Panc1 (cell line): ENCODE results near the gene UAP1. TPM values are rescaled to one million over a fixed set of nuclear protein-coding genes. Genes with fewer than 3 reads are reported as not detected.
A peak's percentile ranks its signal among the peaks of the same experiment; 100 is the strongest.

Experiments
- ATAC-seq: fragments of 200-7000 bp; cut with Tn5 transposase; 2 replicates; pipeline ENCODE4 v1.9.1; 2020; ENCODE audit warnings: mild to moderate bottlenecking, moderate library complexity
- Bru-seq: library from RNA; stranded (reverse); fragments of 400-500 nt; gene quantifications from one replicate; lab custom pipeline; 2021; lab: Mats Ljungman, UMichigan
- BruChase-seq, 2 experiments: library from RNA; stranded (reverse); fragments of 400-500 nt; gene quantifications; one replicate each; lab custom pipeline; 2021; lab: Mats Ljungman, UMichigan
- BruUV-seq: library from RNA; stranded (reverse); fragments of 400-500 nt; replicated peaks from 2 replicates; lab custom pipeline; 2021; lab: Mats Ljungman, UMichigan
- CTCF ChIA-PET: fragments of 300-600 bp; sonication (Branson Sonifier 250); formaldehyde crosslinking; loops from one replicate; lab custom pipeline; 2022; ENCODE audit warnings: antibody characterized with exemption; lab: Charles Lee
- POLR2A ChIA-PET: fragments of 300-600 bp; sonication (Branson Sonifier 250); formaldehyde crosslinking; loops from one replicate; lab custom pipeline; 2022; ENCODE audit warnings: antibody characterized with exemption; lab: Charles Lee
- DNase-seq: peaks from one replicate; pipeline ENCODE4 v3.0.0-alpha.2; 2010; ENCODE audit warnings: low read depth, low spot score
- H3K27ac ChIP-seq: 2 replicates; pipeline ENCODE4 v1.5.1; 2011; ENCODE audit warnings: mild to moderate bottlenecking, low read length, inconsistent platforms
- H3K27me3 ChIP-seq: fragments of 200-500 bp; sonication (Bioruptor generic); 2 replicates; pipeline ENCODE4 v1.6.0; 2014; ENCODE audit warnings: low read length, inconsistent platforms; ENCODE audit not compliant: control insufficient read depth, insufficient read depth
- H3K36me3 ChIP-seq: fragments of 200-500 bp; sonication (Bioruptor generic); 2 replicates; pipeline ENCODE4 v1.5.1; 2014; ENCODE audit warnings: inconsistent platforms, mild to moderate bottlenecking, low read length, moderate library complexity; ENCODE audit not compliant: control insufficient read depth, insufficient read depth
- H3K4me1 ChIP-seq: 2 replicates; pipeline ENCODE4 v1.5.1; 2011; ENCODE audit warnings: inconsistent platforms, mild to moderate bottlenecking, low read length, moderate library complexity; ENCODE audit not compliant: control insufficient read depth, insufficient read depth
- H3K4me3 ChIP-seq, 2 experiments: 2 replicates each; pipeline ENCODE4 v1.5.1; 2011 to 2012; ENCODE audit warnings: low read depth in 2 of 2, low read length in 2 of 2, mild to moderate bottlenecking in 2 of 2, inconsistent platforms in 1 of 2, moderate library complexity in 1 of 2
- H3K9me3 ChIP-seq: fragments of 200-500 bp; sonication (Bioruptor generic); 2 replicates; pipeline ENCODE4 v1.5.1; 2014; ENCODE audit warnings: low read depth, mild to moderate bottlenecking, inconsistent platforms, low read length, moderate library complexity; ENCODE audit not compliant: control insufficient read depth, insufficient read depth
- POLR2AphosphoS5 ChIP-seq: IDR thresholded peaks from 2 replicates; pipeline ENCODE4 v1.6.1; 2012; ENCODE audit warnings: mild to moderate bottlenecking, low read depth, low read length, moderate library complexity
- SIN3A ChIP-seq: IDR thresholded peaks from 2 replicates; pipeline ENCODE4 v1.6.1; 2012; ENCODE audit warnings: low read depth, mild to moderate bottlenecking, low read length, moderate library complexity, borderline replicate concordance; ENCODE audit not compliant: insufficient read depth
- TCF7L2 ChIP-seq: IDR thresholded peaks from 2 replicates; pipeline ENCODE4 v1.6.1; 2011; ENCODE audit warnings: mild to moderate bottlenecking, low read depth, low read length, inconsistent platforms
- in situ Hi-C: cut with HindIII; loops from 2 replicates; pipeline ENCODE4 v1.10.0; 2016; ENCODE audit warnings: low sequenced_read_pairs, low pct_unique_long_range_greater_than_20kb
- intact Hi-C: fragments of 100-400 bp; cut with micrococcal nuclease; formaldehyde crosslinking; loops from one replicate; pipeline ENCODE4 v1.10.0; 2022; ENCODE audit not compliant: unreplicated experiment
- long read RNA-seq: library from polyadenylated mRNA; unstranded; transcript quantifications from one replicate; pipeline ENCODE4 v2.0.0, GENCODE V29; 2021; ENCODE audit not compliant: unreplicated experiment
- polyA plus RNA-seq: library from polyadenylated mRNA; unstranded; fragments of >200 nt; gene quantifications from one replicate; pipeline ENCODE4 v1.2.1, GENCODE V29; 2012; ENCODE audit warnings: missing spikeins; ENCODE audit not compliant: insufficient read length
- total RNA-seq: library from RNA; stranded (reverse); gene quantifications from one replicate; pipeline ENCODE4 v1.2.1, GENCODE V29; 2021; ENCODE audit not compliant: unreplicated experiment
- TF ChIP-seq, protein P1 (sequence below), 2 experiments: IDR thresholded peaks; 2 replicates each; pipeline ENCODE4 v1.6.1; 2011 to 2012; ENCODE audit warnings: low read depth in 2 of 2, control low read depth in 1 of 2, low read length in 1 of 2, mild to moderate bottlenecking in 1 of 2, moderate library complexity in 1 of 2; ENCODE audit not compliant: insufficient read depth in 1 of 2
- TF ChIP-seq, protein P2 (sequence below): fragments of 450-650 bp; IDR thresholded peaks from 2 replicates; pipeline ENCODE4 v1.5.1; 2017; ENCODE audit warnings: mild to moderate bottlenecking

The UAP1 gene
- total RNA-seq (97.7 TPM), Bru-seq, nascent RNA (percentile 95 among the genes with signal in this experiment), BruChase-seq, experiment 1, labeled RNA remaining after a 2-hour chase (percentile 91 among the genes with signal in this experiment), BruChase-seq, experiment 2, labeled RNA remaining after a 6-hour chase (percentile 95 among the genes with signal in this experiment)
- 60.1 TPM for polyA plus RNA-seq
- long read RNA-seq, transcript UAP1-204 (10 exons, 2,294 nt): minor isoform, 31 of 260 reads
- long read RNA-seq, transcript UAP1-201 (11 exons, 2,377 nt): major isoform, 158 of 260 reads
- long read RNA-seq, transcript UAP1-207 (2 exons, 1,147 nt): minor isoform, 5 of 260 reads
- long read RNA-seq, partial matches to known transcripts: 18 of 260 reads
- long read RNA-seq, other reads (novel, unspliced or antisense): 46 of 260 reads

DNA sequence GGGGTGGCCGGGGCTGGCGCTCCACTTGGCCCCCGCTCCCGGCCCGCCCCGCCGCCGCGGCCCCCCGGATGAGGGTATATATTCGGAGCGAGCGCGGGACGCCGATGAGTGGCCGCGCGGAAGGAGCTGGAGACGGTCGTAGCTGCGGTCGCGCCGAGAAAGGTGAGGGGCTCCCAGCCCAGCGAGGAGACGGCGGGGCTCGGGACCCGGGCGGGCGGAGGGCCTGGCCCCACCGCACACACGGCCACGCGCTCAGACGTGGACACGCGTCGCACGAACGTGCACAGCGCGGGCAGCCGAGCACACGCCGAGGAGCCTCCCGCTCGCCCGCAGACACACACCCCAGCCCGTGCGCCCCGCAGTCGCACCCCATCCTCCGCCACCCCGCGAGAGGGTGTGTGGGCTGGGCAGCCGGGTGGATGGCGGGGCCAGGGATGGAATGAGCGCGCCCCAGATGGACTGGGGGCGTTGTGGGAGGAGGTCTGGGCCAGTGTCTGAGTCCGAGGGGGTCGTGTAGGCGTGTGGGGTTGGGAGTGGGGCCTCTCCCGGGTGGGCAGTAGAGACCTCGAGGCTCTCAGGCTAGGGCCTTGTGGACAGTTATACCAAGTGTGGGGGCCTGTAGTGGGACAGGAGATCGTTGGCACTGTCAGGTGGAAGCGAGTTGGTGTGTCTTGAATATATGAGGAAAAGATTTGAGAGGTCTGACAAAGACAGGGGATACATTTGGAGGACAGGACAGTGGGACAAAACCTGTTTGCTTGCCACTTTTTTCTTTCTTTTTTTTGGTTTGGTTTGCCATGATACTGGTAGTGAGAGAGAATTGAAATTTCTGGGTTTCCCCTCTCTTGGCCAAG is at the start of gene UAP1:
TSS of gene UAP1 (plus strand) at position 107 of the 854 bp plus-strand sequence. CDS start 4,347 bp downstream, outside the sequence.
- ATAC-seq: peak; percentile 50
- Histone ChIP-seq H3K4me1 (peaks cover 22% of the 10 kb centered on the region), H3K27ac (peak within 1 kb of the TSS; percentile 90), H3K36me3 (no peaks in the 10 kb centered on the region; the same call in 1 of the 2 replicates), H3K9me3 (no peaks in the 10 kb centered on the region), H3K27me3 (no peaks in the 10 kb centered on the region), H3K4me3 (peak within 1 kb of the TSS; percentile 87 to 95)
- intact Hi-C loops: no loop called here
- in situ Hi-C loops: no loop called here
- no peak for DNase-seq
- CTCF ChIA-PET: no interaction called here
- no TSS peak for BruUV-seq
- POLR2A ChIA-PET: interaction anchor here (0.6 to 0.7 kb wide), 2 partner anchors 51 to 1997 kb away, joined by 3 to 5 read pairs; partner anchors contain the start of gene PBX1
- TF ChIP-seq POLR2AphosphoS5 (peak; percentile 79), TCF7L2 (no peak), SIN3A (peak; percentile 54; the same call in 1 of the 2 replicates)
- TF ChIP-seq, protein P1, sequence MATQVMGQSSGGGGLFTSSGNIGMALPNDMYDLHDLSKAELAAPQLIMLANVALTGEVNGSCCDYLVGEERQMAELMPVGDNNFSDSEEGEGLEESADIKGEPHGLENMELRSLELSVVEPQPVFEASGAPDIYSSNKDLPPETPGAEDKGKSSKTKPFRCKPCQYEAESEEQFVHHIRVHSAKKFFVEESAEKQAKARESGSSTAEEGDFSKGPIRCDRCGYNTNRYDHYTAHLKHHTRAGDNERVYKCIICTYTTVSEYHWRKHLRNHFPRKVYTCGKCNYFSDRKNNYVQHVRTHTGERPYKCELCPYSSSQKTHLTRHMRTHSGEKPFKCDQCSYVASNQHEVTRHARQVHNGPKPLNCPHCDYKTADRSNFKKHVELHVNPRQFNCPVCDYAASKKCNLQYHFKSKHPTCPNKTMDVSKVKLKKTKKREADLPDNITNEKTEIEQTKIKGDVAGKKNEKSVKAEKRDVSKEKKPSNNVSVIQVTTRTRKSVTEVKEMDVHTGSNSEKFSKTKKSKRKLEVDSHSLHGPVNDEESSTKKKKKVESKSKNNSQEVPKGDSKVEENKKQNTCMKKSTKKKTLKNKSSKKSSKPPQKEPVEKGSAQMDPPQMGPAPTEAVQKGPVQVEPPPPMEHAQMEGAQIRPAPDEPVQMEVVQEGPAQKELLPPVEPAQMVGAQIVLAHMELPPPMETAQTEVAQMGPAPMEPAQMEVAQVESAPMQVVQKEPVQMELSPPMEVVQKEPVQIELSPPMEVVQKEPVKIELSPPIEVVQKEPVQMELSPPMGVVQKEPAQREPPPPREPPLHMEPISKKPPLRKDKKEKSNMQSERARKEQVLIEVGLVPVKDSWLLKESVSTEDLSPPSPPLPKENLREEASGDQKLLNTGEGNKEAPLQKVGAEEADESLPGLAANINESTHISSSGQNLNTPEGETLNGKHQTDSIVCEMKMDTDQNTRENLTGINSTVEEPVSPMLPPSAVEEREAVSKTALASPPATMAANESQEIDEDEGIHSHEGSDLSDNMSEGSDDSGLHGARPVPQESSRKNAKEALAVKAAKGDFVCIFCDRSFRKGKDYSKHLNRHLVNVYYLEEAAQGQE (IDR thresholded peaks at IDR 0.05; ENCODE audit: insufficient read depth in 1 of 2, low read depth in 2 of 2, low read length in 1 of 2): no peak
- TF ChIP-seq, protein P2, sequence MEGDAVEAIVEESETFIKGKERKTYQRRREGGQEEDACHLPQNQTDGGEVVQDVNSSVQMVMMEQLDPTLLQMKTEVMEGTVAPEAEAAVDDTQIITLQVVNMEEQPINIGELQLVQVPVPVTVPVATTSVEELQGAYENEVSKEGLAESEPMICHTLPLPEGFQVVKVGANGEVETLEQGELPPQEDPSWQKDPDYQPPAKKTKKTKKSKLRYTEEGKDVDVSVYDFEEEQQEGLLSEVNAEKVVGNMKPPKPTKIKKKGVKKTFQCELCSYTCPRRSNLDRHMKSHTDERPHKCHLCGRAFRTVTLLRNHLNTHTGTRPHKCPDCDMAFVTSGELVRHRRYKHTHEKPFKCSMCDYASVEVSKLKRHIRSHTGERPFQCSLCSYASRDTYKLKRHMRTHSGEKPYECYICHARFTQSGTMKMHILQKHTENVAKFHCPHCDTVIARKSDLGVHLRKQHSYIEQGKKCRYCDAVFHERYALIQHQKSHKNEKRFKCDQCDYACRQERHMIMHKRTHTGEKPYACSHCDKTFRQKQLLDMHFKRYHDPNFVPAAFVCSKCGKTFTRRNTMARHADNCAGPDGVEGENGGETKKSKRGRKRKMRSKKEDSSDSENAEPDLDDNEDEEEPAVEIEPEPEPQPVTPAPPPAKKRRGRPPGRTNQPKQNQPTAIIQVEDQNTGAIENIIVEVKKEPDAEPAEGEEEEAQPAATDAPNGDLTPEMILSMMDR: no peak

DNA sequence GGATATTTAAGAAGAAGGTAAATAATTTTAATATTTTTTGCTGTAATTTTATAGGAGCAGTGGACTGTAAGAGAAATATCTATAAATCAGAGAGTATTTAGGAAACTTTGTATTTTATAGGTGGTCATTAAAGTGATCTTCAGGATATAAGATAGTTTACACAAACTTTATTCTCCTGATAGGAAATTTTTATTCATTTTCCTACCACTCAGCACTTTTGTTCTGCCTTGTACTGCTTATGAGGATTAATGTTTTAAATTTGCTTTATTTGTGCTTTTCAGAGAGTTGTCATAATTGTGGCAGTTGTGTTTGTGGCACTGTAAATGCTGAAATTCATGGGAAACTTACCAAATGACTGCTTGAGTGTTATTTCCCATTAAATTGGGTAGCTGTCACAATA is 34.2 kb upstream of the UAP1 start:
- CTCF ChIA-PET: interaction anchor here (0.6 kb wide), 1 partner anchor 490 kb away, joined by 12 read pairs; no protein-coding TSS in a partner anchor
- Histone ChIP-seq H3K27me3 (no peaks in the 10 kb centered on the region), H3K27ac (no peak overlapping the region), H3K4me1 (no peaks in the 10 kb centered on the region), H3K36me3 (peaks cover 28% of the 10 kb centered on the region), H3K4me3 (no peak overlapping the region), H3K9me3 (no peaks in the 10 kb centered on the region)
- POLR2A ChIA-PET: interaction anchor here (0.6 kb wide), 1 partner anchor 59 kb away, joined by 7 read pairs; no protein-coding TSS in a partner anchor
- BruUV-seq: no TSS peak
- in situ Hi-C loops (no loop called here), intact Hi-C loops (no loop called here)
- TF ChIP-seq, protein P2: no peak
- TF ChIP-seq SIN3A: no peak
- no peak for TF ChIP-seq TCF7L2
- TF ChIP-seq, protein P1 (IDR thresholded peaks at IDR 0.05; ENCODE audit: insufficient read depth in 1 of 2, low read depth in 2 of 2, low read length in 1 of 2): no peak
- no peak for TF ChIP-seq POLR2AphosphoS5
- ATAC-seq (no peak), DNase-seq (no peak)
